ENCODE measurements around the gene ZNF184. TPM values are rescaled to one million over a fixed set of nuclear protein-coding genes. Genes with fewer than 3 reads are reported as not detected.

The ZNF184 gene
- total and polyA plus RNA-seq, 9 of the 15 experiments (the other 6 are each of a cell fraction or from before 2014, with no cell fraction given), result 7.6 to 22.2 (median 12.8) TPM

GRCh38 chr6:27472617-27473400, at the start of gene ZNF184 (continued):
- no peak for TF ChIP-seq CEBPB (tag; IDR thresholded peaks at IDR 0.05)
- no peak for TF ChIP-seq ZZZ3 (IDR thresholded peaks at IDR 0.05)
- peak; percentile 85; the same call in 1 of the 2 replicates for TF ChIP-seq TFAP4 (CRISPR knock-in tag; IDR thresholded peaks at IDR 0.05; ENCODE audit: borderline replicate concordance)
- TF ChIP-seq CHD7 (IDR thresholded peaks at IDR 0.05; ENCODE audit: low read depth, low read length), result no peak
- peak; percentile 46 for TF ChIP-seq ZBED1 (IDR thresholded peaks at IDR 0.05)
- peak; percentile 78 for TF ChIP-seq NCOA6 (IDR thresholded peaks at IDR 0.05)
- peak; percentile 89 to 91 for TF ChIP-seq MNT (conservative IDR thresholded peaks at IDR 0.05)
- TF ChIP-seq TCFL5 (CRISPR knock-in tag; conservative IDR thresholded peaks at IDR 0.05), result no peak
- TF ChIP-seq RCOR1 (IDR thresholded peaks at IDR 0.05; ENCODE audit: borderline replicate concordance in 1 of 2, low read depth in 2 of 2, low read length in 2 of 2), result no peak; a peak in 3 of 4 replicates
- TF ChIP-seq U2AF2 (optimal IDR thresholded peaks at IDR 0.05; ENCODE audit: low read depth, low read length), result no peak
- TF ChIP-seq KHSRP (IDR thresholded peaks at IDR 0.05), result peak; percentile 79
- no peak for TF ChIP-seq ZNF512 (tag; IDR thresholded peaks at IDR 0.05)

Data from K562 (cell line).